DMS79 treated with DMSO at 0.1 percent for 48 hours (cell line): ENCODE data around the gene KLHL29.
A peak's percentile ranks its signal among the peaks of the same experiment; 100 is the strongest.

Experiments used
- DNase-seq: peaks from one replicate; lab custom pipeline; 2025; lab: John Stamatoyannopoulos, UW

The KLHL29 gene

DNA sequence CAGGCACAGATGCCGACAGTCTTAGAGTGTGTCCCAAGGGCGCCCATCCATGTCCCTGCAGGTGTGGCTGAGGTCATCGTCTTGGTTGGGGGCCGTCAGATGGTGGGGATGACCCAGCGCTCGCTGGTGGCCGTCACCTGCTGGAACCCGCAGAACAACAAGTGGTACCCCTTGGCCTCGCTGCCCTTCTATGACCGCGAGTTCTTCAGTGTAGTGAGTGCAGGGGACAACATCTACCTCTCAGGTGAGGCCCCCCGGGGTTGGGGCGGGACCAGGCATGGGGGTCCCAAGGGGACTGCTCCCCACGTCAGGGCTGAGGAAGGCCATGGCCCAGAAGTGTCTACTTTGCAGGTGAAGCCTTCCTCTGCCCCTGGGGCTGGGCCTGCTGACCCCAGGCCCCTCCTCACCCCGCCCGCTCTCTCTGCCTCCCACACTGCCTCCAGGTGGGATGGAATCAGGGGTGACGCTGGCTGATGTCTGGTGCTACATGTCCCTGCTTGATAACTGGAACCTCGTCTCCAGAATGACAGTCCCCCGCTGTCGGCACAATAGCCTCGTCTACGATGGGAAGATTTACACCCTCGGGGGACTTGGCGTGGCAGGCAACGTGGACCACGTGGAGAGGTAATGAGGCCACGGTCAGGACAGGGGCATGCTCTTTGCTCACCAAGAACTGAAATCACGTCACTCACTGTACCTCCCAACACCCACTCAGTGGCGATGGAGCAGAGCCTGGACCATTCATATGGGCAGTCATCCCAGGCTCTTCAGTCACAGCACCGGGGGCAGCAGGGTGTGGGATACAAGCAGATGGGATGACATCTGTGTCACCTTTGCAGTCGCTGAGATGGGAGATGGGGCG lies 311.1 kb downstream of the KLHL29 start:
- no peak for DNase-seq

DNA sequence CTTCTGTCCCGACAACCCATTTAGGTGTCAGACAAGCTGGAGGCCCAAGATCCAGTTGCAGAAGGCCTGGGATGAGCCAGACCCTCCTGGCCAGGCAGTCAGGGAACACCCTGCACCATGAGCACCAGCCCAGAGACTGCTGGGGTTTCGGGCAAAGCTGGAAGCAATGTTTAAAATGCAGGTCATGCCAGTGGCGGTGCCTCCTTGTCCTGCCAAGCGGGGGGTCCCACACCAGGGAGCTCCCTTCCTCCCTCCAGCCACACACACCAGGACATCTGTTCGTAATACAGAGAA lies 311.7 kb downstream of the KLHL29 start:
- DNase-seq, result no peak

DNA sequence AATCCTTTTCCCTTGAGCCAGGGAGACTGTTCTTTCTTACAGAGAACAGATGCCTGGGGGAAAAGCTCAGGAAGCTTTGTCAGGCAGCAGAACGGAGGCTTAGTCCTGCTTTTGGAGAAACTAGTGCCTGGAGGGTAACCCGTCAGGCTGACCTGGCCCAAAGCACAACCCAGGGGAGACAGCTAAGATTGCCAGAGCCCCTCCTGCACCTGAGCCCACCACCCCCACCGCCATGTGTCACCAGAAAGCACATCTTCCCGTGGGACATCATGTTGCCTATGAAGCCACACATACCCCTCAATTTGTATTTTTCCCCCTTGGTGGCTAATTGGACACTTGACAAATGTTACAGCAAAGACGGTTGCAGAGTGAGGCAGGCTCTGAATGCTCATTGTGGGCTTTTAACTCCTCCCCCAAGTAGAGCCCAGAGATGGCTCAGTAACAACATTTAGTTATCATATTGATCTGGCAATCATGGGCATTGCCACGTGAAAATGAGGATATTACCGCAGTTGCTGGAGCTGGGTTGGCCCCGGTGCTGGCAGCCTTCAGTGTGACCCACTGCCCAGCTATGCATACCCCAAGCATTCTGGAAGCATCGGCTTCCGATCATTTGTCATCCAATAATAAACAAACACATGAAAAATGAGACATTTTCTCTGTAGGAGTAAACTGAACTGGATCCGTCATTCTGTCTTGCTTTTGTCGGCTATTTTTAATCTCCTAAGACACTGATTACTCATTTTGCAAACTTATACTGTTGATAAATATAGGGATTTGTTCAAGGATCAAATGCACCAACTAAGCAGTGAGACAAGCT lies 312.5 kb downstream of the KLHL29 start:
- DNase-seq, result no peak

DNA sequence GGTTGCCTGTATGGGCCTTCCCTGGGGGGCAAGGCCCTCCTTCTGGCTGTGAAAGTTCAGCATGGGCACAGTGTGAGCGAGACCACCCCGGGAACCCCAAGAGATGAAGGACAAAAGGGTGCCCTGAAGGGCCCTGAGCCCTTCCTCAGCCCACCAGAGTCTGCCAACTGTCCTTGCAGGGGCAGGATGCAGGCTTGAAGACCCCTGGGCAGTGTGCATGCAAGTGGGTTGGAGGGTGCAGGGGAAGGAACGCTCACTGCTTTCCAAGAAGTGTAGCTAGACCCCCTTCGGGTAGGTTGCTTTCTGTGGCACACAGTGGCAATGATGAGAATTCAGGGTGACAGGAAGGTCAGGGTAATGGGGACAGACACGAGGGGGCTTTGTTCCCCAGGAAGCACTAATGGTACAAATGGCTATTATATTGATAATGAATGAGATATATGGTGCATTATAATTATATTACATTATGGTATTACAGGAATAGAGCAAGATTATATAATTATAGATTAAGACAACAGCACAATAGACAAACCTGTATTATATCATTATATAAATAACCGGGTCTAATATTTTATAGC lies 313.2 kb downstream of the KLHL29 start:
- DNase-seq, result no peak

DNA sequence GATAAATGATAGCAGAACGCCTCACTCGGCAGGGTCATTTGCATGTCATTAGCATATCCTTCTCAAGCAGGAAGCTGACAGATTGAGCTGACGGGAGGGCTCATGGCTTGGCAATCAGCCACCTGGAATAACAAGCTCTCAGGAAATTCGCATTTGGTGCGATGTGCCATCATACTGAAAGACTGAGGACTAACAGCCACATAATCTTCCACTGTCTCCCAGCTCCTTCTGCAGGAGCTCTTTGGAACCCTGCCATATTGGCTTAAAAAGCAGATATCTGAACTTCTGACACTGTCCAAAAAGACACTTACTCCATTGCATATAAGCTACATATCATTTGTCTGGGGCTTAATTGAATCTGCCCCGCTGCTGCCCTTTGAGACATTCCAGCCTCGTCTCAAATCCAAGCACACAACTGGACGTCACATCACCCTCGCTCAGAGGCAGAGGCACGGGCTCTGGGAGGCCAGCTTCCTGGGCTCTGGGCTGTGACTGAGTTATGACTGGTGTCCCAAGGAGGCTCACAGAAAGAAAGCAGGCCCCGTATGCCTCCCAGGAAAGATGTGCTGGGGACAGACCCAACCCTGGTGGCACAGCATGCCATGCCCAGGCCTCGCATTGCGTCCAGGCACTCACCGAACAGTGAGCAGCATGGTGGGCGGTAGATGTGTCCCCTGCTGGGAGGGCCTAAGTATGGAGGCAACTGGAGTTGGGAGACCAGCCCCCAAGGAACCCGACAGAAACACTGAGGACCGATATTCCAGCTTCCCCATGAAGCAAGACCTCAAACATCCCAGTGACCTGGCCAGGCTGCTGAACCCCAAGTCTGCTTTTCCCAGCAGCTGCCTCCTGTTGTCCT lies 314.0 kb downstream of the KLHL29 start:
- no peak for DNase-seq

DNA sequence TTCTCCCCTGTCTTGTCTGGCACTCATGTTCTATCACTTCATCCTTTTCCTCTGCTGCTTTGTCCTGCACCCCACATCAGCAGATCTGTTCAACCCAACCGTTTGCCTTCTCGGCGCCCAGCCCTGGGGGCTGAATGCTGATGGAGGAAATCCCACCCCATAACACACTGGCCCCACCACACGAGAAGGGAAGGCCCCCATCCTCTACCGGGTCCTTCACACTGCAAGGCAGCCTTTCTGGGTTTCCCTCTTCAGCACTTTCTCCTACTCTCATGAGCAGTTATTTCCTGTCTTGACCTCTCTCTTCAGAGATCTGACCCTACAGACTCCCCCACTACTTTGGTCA lies 314.6 kb downstream of the KLHL29 start:
- no peak for DNase-seq

DNA sequence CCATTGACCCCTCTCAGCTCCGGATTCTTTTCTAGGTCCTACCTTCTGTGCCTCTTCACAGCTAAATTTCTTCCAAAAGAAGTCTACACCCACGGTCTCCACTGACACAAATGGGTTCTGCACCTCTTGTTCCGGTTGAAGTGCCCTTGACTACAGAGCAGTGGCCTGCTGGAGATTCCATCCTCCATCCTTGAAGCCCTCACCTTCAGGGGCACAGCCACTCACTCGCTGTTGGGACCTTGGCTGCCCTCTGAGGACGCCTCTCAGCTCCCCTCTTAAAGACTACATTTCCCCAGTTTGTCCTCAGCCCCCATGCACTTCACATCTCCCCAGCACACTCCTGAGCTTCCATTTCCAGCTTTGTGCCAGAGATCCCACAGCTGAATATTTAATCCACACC lies 315.6 kb downstream of the KLHL29 start:
- DNase-seq, result no peak

DNA sequence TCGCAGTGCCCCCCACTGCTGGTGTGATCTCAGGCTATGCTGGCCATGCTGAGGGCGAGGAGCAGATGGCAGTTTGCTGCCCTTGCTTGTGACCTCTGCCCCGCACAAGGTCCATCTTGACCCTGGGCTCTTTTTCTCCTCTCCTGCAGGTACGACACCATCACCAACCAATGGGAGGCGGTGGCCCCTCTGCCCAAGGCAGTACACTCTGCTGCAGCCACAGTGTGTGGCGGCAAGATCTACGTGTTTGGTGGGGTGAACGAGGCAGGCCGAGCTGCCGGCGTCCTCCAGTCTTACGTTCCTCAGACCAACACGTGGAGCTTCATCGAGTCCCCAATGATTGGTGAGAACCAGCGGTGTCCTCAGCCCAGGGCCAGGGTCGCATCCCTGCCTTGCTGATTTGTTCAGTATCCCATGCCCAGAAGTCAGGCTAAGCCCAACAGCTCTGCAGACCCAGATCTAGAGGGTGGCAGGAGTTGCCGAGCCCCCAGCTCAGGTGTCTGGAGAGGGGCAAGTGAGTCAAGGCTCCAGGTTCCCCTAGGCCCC lies 318.1 kb downstream of the KLHL29 start:
- no peak for DNase-seq

DNA sequence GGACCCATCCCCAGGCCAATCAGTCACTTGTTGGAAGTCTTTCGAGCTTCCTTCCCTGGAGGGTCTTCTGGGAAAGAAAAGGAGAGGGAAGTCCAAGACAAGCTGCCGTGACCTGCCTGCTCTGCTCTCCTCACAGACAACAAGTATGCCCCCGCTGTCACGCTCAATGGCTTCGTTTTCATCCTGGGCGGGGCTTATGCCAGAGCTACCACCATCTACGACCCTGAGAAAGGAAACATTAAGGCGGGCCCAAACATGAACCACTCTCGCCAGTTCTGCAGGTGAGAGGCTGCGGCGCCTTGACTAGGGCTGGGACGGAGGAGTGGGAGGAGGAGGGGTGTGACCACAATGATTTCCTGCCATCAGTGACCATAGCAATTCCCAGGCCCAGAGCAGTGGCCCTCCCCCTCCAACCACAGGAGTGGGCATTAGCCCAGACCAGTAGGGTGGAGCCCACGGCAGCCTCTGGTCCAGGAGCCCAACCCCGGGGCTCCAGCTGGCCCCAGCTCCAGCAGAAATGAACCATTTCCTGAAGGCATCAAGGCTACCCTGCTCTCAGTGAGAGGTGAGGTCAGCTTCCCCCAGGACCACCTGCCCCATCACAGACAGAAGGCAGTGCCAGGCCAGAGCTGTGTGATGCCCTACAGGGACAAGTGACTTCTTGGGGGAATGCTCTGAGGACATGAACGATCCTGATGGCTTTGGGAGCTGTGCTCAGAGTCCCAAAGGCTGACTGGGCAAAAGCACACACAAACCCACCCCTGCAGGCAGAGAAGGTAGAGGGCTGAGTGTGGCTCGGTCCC lies 318.8 kb downstream of the KLHL29 start:
- no peak for DNase-seq

DNA sequence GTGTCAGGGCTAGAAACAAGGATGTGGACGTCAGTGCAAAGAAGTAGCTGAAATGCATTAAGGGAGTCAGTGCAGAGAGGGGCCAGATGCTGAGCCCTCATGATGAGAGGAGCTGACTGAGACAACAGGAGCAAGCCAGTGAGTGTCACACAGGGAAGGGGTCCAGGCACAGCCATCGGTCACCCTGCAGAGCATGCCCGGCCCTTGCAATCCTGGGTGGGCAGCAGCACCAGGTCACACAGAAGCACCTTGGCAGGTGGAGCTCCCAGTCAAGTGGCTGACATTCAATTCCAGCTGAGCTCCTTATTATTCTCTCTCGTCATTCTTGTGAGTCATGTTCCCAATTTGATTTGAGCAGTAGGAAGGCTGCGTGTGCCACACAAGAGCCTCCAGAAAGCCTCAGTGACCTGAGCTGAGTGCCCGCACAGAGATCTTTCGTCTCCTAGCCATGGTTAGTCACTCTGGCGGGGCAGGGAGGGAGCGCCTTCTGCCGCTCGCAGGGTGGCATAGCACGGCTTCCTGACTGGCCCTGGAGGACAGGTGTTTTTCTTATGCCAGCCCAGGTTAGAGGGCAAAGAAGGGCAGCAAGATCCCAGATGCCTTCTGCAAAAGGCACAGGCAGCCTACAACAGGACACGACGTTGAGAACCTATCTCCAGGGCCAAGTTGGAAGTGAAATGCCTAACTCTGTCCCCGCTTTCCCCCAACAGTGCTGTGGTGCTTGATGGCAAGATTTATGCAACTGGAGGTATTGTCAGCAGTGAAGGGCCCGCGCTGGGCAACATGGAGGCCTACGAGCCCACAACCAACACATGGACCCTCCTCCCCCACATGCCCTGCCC lies 321.0 kb downstream of the KLHL29 start:
- DNase-seq, result peak; percentile 10

DNA sequence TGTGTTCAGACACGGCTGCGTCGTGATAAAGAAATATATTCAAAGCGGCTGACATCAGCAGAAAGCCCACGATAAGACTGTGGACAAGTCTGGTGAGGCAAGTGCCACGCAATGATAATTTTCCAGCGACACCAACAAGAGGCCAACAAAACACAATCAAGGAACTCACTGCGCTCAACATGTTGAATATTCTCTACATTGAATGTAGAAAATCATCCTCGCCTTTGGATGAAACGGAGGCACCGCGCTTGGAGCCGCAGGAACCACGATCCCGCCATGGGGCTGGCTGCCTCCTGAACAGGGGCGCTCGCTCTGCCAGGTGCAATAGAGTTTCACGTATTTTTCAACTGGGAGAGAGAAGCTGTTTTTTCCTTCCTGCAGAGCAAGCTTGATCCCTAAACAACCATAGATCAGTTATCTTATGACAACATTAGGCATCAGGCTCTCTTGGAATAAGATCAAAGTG lies 321.7 kb downstream of the KLHL29 start:
- no peak for DNase-seq

DNA sequence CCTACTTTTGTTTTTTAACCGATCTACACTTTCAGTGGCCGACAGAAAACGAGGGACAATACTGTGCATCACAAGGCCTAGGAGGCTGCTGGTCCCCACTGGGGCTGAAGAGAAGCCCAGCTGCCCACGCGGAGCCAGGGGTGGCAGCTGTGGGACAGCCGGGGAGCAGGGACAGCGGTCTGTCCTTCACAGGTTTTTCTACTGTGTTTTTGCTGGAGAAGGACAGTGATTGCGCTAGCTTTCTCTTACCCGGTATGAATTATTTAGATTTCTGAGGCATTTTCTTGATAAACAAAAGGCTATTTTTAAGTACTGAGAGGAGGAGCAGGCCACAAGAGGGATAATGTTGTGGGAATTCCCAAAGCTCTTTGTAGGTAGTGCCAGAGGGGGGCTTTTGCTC lies 322.1 kb downstream of the KLHL29 start:
- no peak for DNase-seq

DNA sequence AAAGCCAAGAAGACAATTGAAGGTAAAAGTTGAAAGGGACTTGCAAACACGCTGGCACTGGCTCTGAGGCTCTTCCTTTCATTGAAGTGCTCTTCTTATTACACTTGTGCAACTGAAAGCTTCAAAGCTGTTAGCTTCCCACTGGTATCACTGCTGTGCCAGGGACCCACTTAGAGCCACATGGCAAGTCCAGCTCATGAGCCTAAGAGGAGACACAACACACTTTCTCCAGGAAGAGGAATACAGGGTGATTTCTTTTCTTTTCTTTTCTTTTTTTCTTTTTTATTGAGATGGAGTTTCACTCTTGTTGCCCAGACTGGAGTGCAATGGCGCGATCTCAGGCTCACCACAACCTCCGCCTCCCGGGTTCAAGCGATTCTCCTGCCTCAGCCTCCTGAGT lies 323.8 kb downstream of the KLHL29 start:
- peak; percentile 46 for DNase-seq

DNA sequence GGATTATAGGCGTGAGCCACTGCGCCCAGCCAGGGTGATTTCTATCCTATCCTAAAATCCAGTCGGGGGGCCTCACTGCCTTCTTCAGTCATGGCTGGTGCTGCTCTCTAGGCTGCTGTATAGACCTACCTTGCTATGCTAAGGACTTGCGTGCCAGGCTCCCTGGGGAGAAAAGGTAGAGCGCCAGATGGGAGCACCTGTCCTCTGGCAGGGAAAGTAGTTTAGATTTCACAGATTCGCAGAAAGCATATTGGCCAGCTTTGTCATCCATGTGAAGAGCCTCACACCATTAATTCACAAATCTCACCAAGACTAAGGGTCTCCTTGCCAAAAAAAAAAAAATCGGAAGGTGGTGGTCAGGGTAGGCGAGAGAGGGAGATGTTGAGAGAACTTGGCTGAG lies 324.3 kb downstream of the KLHL29 start:
- no peak for DNase-seq

DNA sequence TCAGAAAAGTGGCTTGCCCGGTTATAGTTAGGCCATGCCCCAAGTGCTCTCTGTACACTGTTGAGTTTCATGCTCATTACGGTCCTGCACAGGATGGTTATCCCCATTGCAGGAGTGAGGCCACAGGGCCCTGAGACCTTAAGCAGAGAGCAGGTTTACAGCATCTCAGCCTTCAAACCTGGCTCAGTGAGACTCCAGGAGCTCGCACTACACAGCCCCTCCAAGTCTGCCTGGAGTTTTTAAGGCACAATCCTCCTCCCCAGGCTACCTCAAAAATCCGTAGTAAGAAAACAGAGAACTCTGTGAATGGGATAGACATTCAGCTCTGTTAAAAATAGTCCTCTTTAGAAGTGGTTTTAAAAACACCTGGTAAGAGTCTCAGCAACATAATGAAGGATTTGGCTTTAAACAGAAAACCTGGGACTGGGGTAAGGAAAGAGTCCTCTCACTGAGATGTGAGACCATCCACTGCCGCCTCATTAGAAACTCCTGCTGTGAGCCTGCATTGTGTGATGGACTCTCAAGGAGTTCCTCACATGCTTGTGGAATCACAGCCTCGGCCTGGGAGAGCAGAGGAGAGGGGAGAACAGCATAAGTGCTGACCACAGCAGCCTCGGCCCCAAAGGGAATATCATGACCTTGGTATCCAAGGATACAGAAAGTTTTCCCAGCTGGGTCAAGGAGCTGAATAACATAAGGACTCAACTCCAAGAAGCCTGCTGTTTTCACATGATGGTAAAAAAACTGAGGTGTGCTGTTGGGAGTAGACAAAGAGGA lies 327.2 kb downstream of the KLHL29 start:
- DNase-seq, result peak; percentile 76

DNA sequence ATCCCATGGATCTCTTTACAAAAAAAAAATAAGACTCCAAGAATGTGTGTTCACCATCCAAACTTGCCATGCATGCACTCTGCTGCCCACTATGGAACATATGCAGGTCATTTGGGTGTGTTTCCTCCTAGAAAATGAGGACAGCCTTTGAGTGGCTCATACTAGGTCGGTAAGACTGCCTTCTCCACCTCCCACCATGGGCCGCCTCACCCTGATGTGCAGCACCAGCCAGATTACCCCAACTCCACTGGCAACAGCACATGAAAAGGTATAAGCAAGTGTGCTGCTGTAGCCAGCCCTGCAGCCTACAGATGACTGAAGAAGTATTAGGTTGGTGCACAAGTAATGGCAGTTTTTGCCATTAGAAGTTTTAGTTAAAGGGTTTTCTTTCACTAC lies 327.8 kb downstream of the KLHL29 start:
- no peak for DNase-seq

DNA sequence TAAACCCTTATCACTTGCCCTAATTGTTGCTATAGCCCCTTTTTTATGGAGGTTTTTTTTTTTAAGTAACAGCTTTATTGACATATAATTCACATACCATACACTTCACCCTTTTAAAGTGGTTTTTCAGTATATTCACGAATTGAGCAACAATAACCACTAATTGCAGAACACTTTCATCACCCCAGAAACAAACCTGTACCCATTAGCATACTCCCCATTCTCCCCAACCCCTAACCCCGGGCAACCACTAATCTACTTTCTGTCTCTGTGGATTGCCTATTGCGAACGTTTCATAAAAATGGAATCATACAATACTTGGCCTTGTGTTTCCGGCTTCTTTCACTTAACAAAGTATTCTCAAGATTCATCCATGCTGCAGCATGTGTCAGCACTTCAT lies 328.4 kb downstream of the KLHL29 start:
- DNase-seq, result no peak

DNA sequence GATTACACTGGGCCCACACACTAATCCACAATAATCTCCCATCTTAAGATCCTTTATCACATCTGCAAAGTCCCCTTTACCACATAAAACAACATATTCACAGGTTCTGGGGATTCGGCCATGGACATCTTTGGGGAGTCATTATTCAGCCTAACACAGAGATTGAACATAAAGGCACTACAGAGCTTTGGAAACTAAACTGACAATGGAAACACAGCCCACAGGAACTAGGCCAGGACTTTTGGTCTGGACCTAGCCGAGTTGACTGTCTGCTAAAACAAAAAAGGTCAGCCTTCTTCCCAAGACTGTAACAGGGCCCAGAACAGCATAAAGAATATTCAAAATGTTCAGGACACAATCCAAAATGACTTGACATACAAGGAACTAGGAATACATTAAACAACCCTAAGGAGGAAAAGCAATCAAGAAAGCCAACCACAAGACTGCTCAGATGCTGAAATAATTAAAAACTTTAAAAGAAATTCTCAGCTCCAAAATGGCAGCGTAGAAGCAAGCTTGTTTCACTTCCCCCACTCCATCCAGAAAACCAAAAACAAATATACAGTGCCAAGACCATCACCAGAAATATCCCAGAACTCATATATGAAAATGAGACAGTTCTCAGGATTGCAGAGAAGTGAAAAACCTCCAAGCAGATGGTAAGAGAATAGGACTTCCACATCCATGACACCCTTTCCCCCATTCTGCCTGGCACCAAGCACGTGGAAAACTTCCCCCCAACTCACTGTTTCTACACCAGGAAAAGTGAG lies 334.1 kb downstream of the KLHL29 start:
- DNase-seq, result no peak

DNA sequence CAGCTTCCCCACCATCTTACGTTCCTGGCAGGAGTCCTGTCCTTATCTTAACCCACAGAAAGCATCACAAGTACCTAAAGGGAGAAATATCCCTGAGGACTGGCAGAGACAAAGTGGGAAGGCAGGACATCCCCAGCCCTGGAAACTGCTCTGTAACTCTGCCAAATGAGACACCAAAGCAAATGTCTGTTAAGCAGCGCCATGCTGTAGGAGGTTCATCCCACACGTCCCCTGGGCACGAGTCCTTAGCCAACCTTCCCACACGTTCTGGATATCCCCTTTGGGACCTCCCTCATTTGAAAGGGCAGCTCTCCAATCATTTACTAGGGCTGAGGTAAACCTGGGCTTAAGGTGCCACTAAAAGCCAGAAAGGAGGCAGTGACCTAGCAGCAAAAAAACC lies 334.7 kb downstream of the KLHL29 start:
- DNase-seq, result no peak
